ENCODE results near the gene PRKG1.

The PRKG1 gene

GRCh38 chr10:51857305-51857704 lies 783.0 kb downstream of the PRKG1 start:
- no peak overlapping the region for H3K9ac ChIP-seq (ENCODE audit: low read depth, low read length)
- H3K27me3 ChIP-seq (ENCODE audit: control insufficient read depth, insufficient read depth, low read length): peaks cover 2% of the 10 kb centered on the region
- peaks cover 7% of the 10 kb centered on the region for H3K4me1 ChIP-seq (ENCODE audit: control insufficient read depth, insufficient read depth, low read length)
- H3K4me3 ChIP-seq (ENCODE audit: low read depth, low read length): no peak overlapping the region
- no peaks in the 10 kb centered on the region for H3K36me3 ChIP-seq (ENCODE audit: control insufficient read depth, insufficient read depth, low read length)
- H3K9me3 ChIP-seq (ENCODE audit: control insufficient read depth, insufficient read depth, low read length): no peaks in the 10 kb centered on the region

GRCh38 chr10:51860257-51860656 lies 786.0 kb downstream of the PRKG1 start:
- Histone ChIP-seq H3K9me3 (ENCODE audit: control insufficient read depth, insufficient read depth, low read length) (no peaks in the 10 kb centered on the region), H3K4me1 (ENCODE audit: control insufficient read depth, insufficient read depth, low read length) (peaks cover 7% of the 10 kb centered on the region), H3K36me3 (ENCODE audit: control insufficient read depth, insufficient read depth, low read length) (no peaks in the 10 kb centered on the region), H3K27me3 (ENCODE audit: control insufficient read depth, insufficient read depth, low read length) (peaks cover 2% of the 10 kb centered on the region), H3K9ac (ENCODE audit: low read depth, low read length) (no peak overlapping the region), H3K4me3 (ENCODE audit: low read depth, low read length) (no peak overlapping the region)

- Histone ChIP-seq H3K36me3 (ENCODE audit: control insufficient read depth, insufficient read depth, low read length) (no peaks in the 10 kb centered on the region), H3K9me3 (ENCODE audit: control insufficient read depth, insufficient read depth, low read length) (no peaks in the 10 kb centered on the region), H3K9ac (ENCODE audit: low read depth, low read length) (no peak overlapping the region), H3K27me3 (ENCODE audit: control insufficient read depth, insufficient read depth, low read length) (peaks cover under 1% of the 10 kb centered on the region), H3K4me1 (ENCODE audit: control insufficient read depth, insufficient read depth, low read length) (peaks cover 7% of the 10 kb centered on the region), H3K4me3 (ENCODE audit: low read depth, low read length) (no peak overlapping the region)
Measured at GRCh38 chr10:51861051-51861450, 786.8 kb downstream of the PRKG1 start.

- Histone ChIP-seq H3K9me3 (ENCODE audit: control insufficient read depth, insufficient read depth, low read length) (no peaks in the 10 kb centered on the region), H3K27me3 (ENCODE audit: control insufficient read depth, insufficient read depth, low read length) (no peaks in the 10 kb centered on the region), H3K4me1 (ENCODE audit: control insufficient read depth, insufficient read depth, low read length) (peaks cover 7% of the 10 kb centered on the region), H3K4me3 (ENCODE audit: low read depth, low read length) (no peak overlapping the region), H3K36me3 (ENCODE audit: control insufficient read depth, insufficient read depth, low read length) (no peaks in the 10 kb centered on the region), H3K9ac (ENCODE audit: low read depth, low read length) (no peak overlapping the region)
Measured at GRCh38 chr10:51861731-51862130, 787.4 kb downstream of the PRKG1 start.

- no peak overlapping the region for H3K9ac ChIP-seq (ENCODE audit: low read depth, low read length)
- peaks cover 7% of the 10 kb centered on the region for H3K4me1 ChIP-seq (ENCODE audit: control insufficient read depth, insufficient read depth, low read length)
- H3K4me3 ChIP-seq (ENCODE audit: low read depth, low read length): no peak overlapping the region
- H3K36me3 ChIP-seq (ENCODE audit: control insufficient read depth, insufficient read depth, low read length): no peaks in the 10 kb centered on the region
- H3K9me3 ChIP-seq (ENCODE audit: control insufficient read depth, insufficient read depth, low read length): no peaks in the 10 kb centered on the region
- no peaks in the 10 kb centered on the region for H3K27me3 ChIP-seq (ENCODE audit: control insufficient read depth, insufficient read depth, low read length)
Measured at GRCh38 chr10:51862149-51862548, 787.9 kb downstream of the PRKG1 start.

- no peaks in the 10 kb centered on the region for H3K9me3 ChIP-seq (ENCODE audit: control insufficient read depth, insufficient read depth, low read length)
- H3K9ac ChIP-seq (ENCODE audit: low read depth, low read length): no peak overlapping the region
- no peaks in the 10 kb centered on the region for H3K4me1 ChIP-seq (ENCODE audit: control insufficient read depth, insufficient read depth, low read length)
- H3K4me3 ChIP-seq (ENCODE audit: low read depth, low read length): no peak overlapping the region
- no peaks in the 10 kb centered on the region for H3K27me3 ChIP-seq (ENCODE audit: control insufficient read depth, insufficient read depth, low read length)
- no peaks in the 10 kb centered on the region for H3K36me3 ChIP-seq (ENCODE audit: control insufficient read depth, insufficient read depth, low read length)
Measured at GRCh38 chr10:51867956-51868355, 793.7 kb downstream of the PRKG1 start.

GRCh38 chr10:51874131-51874530 lies 799.8 kb downstream of the PRKG1 start:
- no peak overlapping the region for H3K9ac ChIP-seq (ENCODE audit: low read depth, low read length)
- H3K9me3 ChIP-seq (ENCODE audit: control insufficient read depth, insufficient read depth, low read length): no peaks in the 10 kb centered on the region
- no peaks in the 10 kb centered on the region for H3K27me3 ChIP-seq (ENCODE audit: control insufficient read depth, insufficient read depth, low read length)
- H3K4me1 ChIP-seq (ENCODE audit: control insufficient read depth, insufficient read depth, low read length): no peaks in the 10 kb centered on the region
- no peaks in the 10 kb centered on the region for H3K36me3 ChIP-seq (ENCODE audit: control insufficient read depth, insufficient read depth, low read length)
- H3K4me3 ChIP-seq (ENCODE audit: low read depth, low read length): no peak overlapping the region

GRCh38 chr10:51875610-51876009 lies 801.3 kb downstream of the PRKG1 start:
- H3K4me1 ChIP-seq (ENCODE audit: control insufficient read depth, insufficient read depth, low read length): no peaks in the 10 kb centered on the region
- no peaks in the 10 kb centered on the region for H3K36me3 ChIP-seq (ENCODE audit: control insufficient read depth, insufficient read depth, low read length)
- no peaks in the 10 kb centered on the region for H3K27me3 ChIP-seq (ENCODE audit: control insufficient read depth, insufficient read depth, low read length)
- H3K4me3 ChIP-seq (ENCODE audit: low read depth, low read length): no peak overlapping the region
- H3K9ac ChIP-seq (ENCODE audit: low read depth, low read length): no peak overlapping the region
- no peaks in the 10 kb centered on the region for H3K9me3 ChIP-seq (ENCODE audit: control insufficient read depth, insufficient read depth, low read length)

GRCh38 chr10:51876503-51876902 lies 802.2 kb downstream of the PRKG1 start:
- H3K9me3 ChIP-seq (ENCODE audit: control insufficient read depth, insufficient read depth, low read length): no peaks in the 10 kb centered on the region
- no peaks in the 10 kb centered on the region for H3K27me3 ChIP-seq (ENCODE audit: control insufficient read depth, insufficient read depth, low read length)
- H3K36me3 ChIP-seq (ENCODE audit: control insufficient read depth, insufficient read depth, low read length): no peaks in the 10 kb centered on the region
- H3K4me3 ChIP-seq (ENCODE audit: low read depth, low read length): no peak overlapping the region
- H3K9ac ChIP-seq (ENCODE audit: low read depth, low read length): no peak overlapping the region
- no peaks in the 10 kb centered on the region for H3K4me1 ChIP-seq (ENCODE audit: control insufficient read depth, insufficient read depth, low read length)

GRCh38 chr10:51876979-51877378 lies 802.7 kb downstream of the PRKG1 start:
- Histone ChIP-seq H3K27me3 (ENCODE audit: control insufficient read depth, insufficient read depth, low read length) (no peaks in the 10 kb centered on the region), H3K9ac (ENCODE audit: low read depth, low read length) (no peak overlapping the region), H3K4me3 (ENCODE audit: low read depth, low read length) (no peak overlapping the region), H3K4me1 (ENCODE audit: control insufficient read depth, insufficient read depth, low read length) (no peaks in the 10 kb centered on the region), H3K9me3 (ENCODE audit: control insufficient read depth, insufficient read depth, low read length) (no peaks in the 10 kb centered on the region), H3K36me3 (ENCODE audit: control insufficient read depth, insufficient read depth, low read length) (no peaks in the 10 kb centered on the region)

GRCh38 chr10:51877636-51878035 lies 803.3 kb downstream of the PRKG1 start:
- no peaks in the 10 kb centered on the region for H3K9me3 ChIP-seq (ENCODE audit: control insufficient read depth, insufficient read depth, low read length)
- no peaks in the 10 kb centered on the region for H3K36me3 ChIP-seq (ENCODE audit: control insufficient read depth, insufficient read depth, low read length)
- H3K9ac ChIP-seq (ENCODE audit: low read depth, low read length): no peak overlapping the region
- H3K4me3 ChIP-seq (ENCODE audit: low read depth, low read length): no peak overlapping the region
- no peaks in the 10 kb centered on the region for H3K27me3 ChIP-seq (ENCODE audit: control insufficient read depth, insufficient read depth, low read length)
- no peaks in the 10 kb centered on the region for H3K4me1 ChIP-seq (ENCODE audit: control insufficient read depth, insufficient read depth, low read length)

- Histone ChIP-seq H3K9me3 (ENCODE audit: control insufficient read depth, insufficient read depth, low read length) (no peaks in the 10 kb centered on the region), H3K9ac (ENCODE audit: low read depth, low read length) (no peak overlapping the region), H3K27me3 (ENCODE audit: control insufficient read depth, insufficient read depth, low read length) (no peaks in the 10 kb centered on the region), H3K4me3 (ENCODE audit: low read depth, low read length) (no peak overlapping the region), H3K4me1 (ENCODE audit: control insufficient read depth, insufficient read depth, low read length) (no peaks in the 10 kb centered on the region), H3K36me3 (ENCODE audit: control insufficient read depth, insufficient read depth, low read length) (no peaks in the 10 kb centered on the region)
Measured at GRCh38 chr10:51878695-51879094, 804.4 kb downstream of the PRKG1 start.

GRCh38 chr10:51879238-51879637 lies 805.0 kb downstream of the PRKG1 start:
- H3K4me3 ChIP-seq (ENCODE audit: low read depth, low read length): no peak overlapping the region
- no peaks in the 10 kb centered on the region for H3K9me3 ChIP-seq (ENCODE audit: control insufficient read depth, insufficient read depth, low read length)
- no peaks in the 10 kb centered on the region for H3K27me3 ChIP-seq (ENCODE audit: control insufficient read depth, insufficient read depth, low read length)
- H3K4me1 ChIP-seq (ENCODE audit: control insufficient read depth, insufficient read depth, low read length): no peaks in the 10 kb centered on the region
- no peak overlapping the region for H3K9ac ChIP-seq (ENCODE audit: low read depth, low read length)
- H3K36me3 ChIP-seq (ENCODE audit: control insufficient read depth, insufficient read depth, low read length): no peaks in the 10 kb centered on the region
